ENCODE data around the gene SND1. TPM values are rescaled to one million over a fixed set of nuclear protein-coding genes. Genes with fewer than 3 reads are reported as not detected.

Gene SND1
- total RNA-seq, 2 experiments from 2014 or later, result 158 to 166 TPM

- H3K4me3 Mint-ChIP-seq, result no peak overlapping the region
- peaks cover 5% of the 10 kb centered on the region for H3K4me1 Mint-ChIP-seq
- H3K36me3 Mint-ChIP-seq, result no peaks in the 10 kb centered on the region
- CTCF ChIA-PET, result interaction anchor here (2.5 kb wide), 1 partner anchor 13 kb away, joined by 8 read pairs; no protein-coding TSS in a partner anchor
- ATAC-seq, result no peak
- peaks cover 9% of the 10 kb centered on the region for H3K27me3 Mint-ChIP-seq
- DNase-seq, result no peak
- no peaks in the 10 kb centered on the region for H3K9me3 Mint-ChIP-seq (ENCODE audit: low read depth)
- H3K27ac Mint-ChIP-seq, result no peak overlapping the region
Measured at GRCh38 chr7:128122576-128123290, 470.7 kb downstream of the SND1 start.

GRCh38 chr7:128123291-128124037, 471.5 kb downstream of the SND1 start:
- CTCF ChIA-PET, result interaction anchor here (0.8 to 2.5 kb wide), 2 partner anchors 12 to 85 kb away, joined by 4 to 8 read pairs; no protein-coding TSS in a partner anchor
- Mint-ChIP-seq H3K9me3 (ENCODE audit: low read depth) (no peaks in the 10 kb centered on the region), H3K27ac (no peak overlapping the region), H3K4me1 (peaks cover 5% of the 10 kb centered on the region), H3K27me3 (peaks cover 13% of the 10 kb centered on the region), H3K4me3 (no peak overlapping the region), H3K36me3 (no peaks in the 10 kb centered on the region)
- no peak for DNase-seq
- no peak for ATAC-seq

GRCh38 chr7:128124786-128125185, 472.8 kb downstream of the SND1 start:
- Mint-ChIP-seq H3K4me3 (no peak overlapping the region), H3K4me1 (peaks cover 5% of the 10 kb centered on the region), H3K27ac (no peak overlapping the region), H3K27me3 (peaks cover 15% of the 10 kb centered on the region), H3K36me3 (no peaks in the 10 kb centered on the region), H3K9me3 (ENCODE audit: low read depth) (no peaks in the 10 kb centered on the region)
- no peak for DNase-seq
- peak; percentile 60 for ATAC-seq
- CTCF ChIA-PET, result interaction anchor here (1.0 to 1.3 kb wide), 2 partner anchors 11 to 85 kb away, joined by 3 to 4 read pairs; no protein-coding TSS in a partner anchor

GRCh38 chr7:128125816-128126215, 473.8 kb downstream of the SND1 start:
- CTCF ChIA-PET, result interaction anchor here (0.8 to 1.3 kb wide), 3 partner anchors 9 to 226 kb away, joined by 3 read pairs; no protein-coding TSS in a partner anchor
- Mint-ChIP-seq H3K27me3 (peaks cover 15% of the 10 kb centered on the region), H3K27ac (no peak overlapping the region), H3K36me3 (no peaks in the 10 kb centered on the region), H3K4me3 (no peak overlapping the region), H3K9me3 (ENCODE audit: low read depth) (no peaks in the 10 kb centered on the region), H3K4me1 (peaks cover 5% of the 10 kb centered on the region)
- ATAC-seq (no peak), DNase-seq (no peak)

- no peak overlapping the region for H3K27ac Mint-ChIP-seq
- peaks cover 5% of the 10 kb centered on the region for H3K4me1 Mint-ChIP-seq
- DNase-seq, result no peak
- ATAC-seq, result no peak
- no peak overlapping the region for H3K4me3 Mint-ChIP-seq
- H3K27me3 Mint-ChIP-seq, result peaks cover 15% of the 10 kb centered on the region
- H3K9me3 Mint-ChIP-seq (ENCODE audit: low read depth), result no peaks in the 10 kb centered on the region
- CTCF ChIA-PET, result interaction anchor here (1.1 to 1.5 kb wide), 3 partner anchors 7 to 81 kb away, joined by 3 to 8 read pairs (median 6); no protein-coding TSS in a partner anchor
- H3K36me3 Mint-ChIP-seq, result no peaks in the 10 kb centered on the region
Measured at GRCh38 chr7:128128401-128128800, 476.4 kb downstream of the SND1 start.

- H3K9me3 Mint-ChIP-seq (ENCODE audit: low read depth), result no peaks in the 10 kb centered on the region
- H3K4me3 Mint-ChIP-seq, result no peak overlapping the region
- ATAC-seq (no peak), DNase-seq (no peak)
- peaks cover 5% of the 10 kb centered on the region for H3K4me1 Mint-ChIP-seq
- no peaks in the 10 kb centered on the region for H3K36me3 Mint-ChIP-seq
- CTCF ChIA-PET, result interaction anchor here (1.1 kb wide), 1 partner anchor 27 kb away, joined by 3 read pairs; no protein-coding TSS in a partner anchor
- peaks cover 23% of the 10 kb centered on the region for H3K27me3 Mint-ChIP-seq
- H3K27ac Mint-ChIP-seq, result no peak overlapping the region
Measured at GRCh38 chr7:128129224-128129864, 477.4 kb downstream of the SND1 start.

- Mint-ChIP-seq H3K9me3 (ENCODE audit: low read depth) (no peaks in the 10 kb centered on the region), H3K36me3 (no peaks in the 10 kb centered on the region), H3K27me3 (peaks cover 26% of the 10 kb centered on the region), H3K27ac (no peak overlapping the region), H3K4me1 (peaks cover 10% of the 10 kb centered on the region), H3K4me3 (no peak overlapping the region)
- DNase-seq (no peak), ATAC-seq (no peak)
- CTCF ChIA-PET, result interaction anchor here (1.3 kb wide), 1 partner anchor 78 kb away, joined by 7 read pairs; no protein-coding TSS in a partner anchor
Measured at GRCh38 chr7:128131115-128131514, 479.1 kb downstream of the SND1 start.

- Mint-ChIP-seq H3K27me3 (peaks cover 31% of the 10 kb centered on the region), H3K27ac (no peak overlapping the region), H3K36me3 (no peaks in the 10 kb centered on the region), H3K9me3 (ENCODE audit: low read depth) (no peaks in the 10 kb centered on the region), H3K4me3 (no peak overlapping the region), H3K4me1 (peaks cover 15% of the 10 kb centered on the region)
- DNase-seq, result no peak
- CTCF ChIA-PET, result no interaction called here
- ATAC-seq, result no peak
Measured at GRCh38 chr7:128131731-128132130, 479.7 kb downstream of the SND1 start.

GRCh38 chr7:128132426-128133069, 480.6 kb downstream of the SND1 start:
- H3K4me1 Mint-ChIP-seq, result peaks cover 15% of the 10 kb centered on the region
- no peak overlapping the region for H3K27ac Mint-ChIP-seq
- CTCF ChIA-PET, result no interaction called here
- ATAC-seq, result no peak
- no peak overlapping the region for H3K4me3 Mint-ChIP-seq
- no peak for DNase-seq
- no peaks in the 10 kb centered on the region for H3K9me3 Mint-ChIP-seq (ENCODE audit: low read depth)
- H3K27me3 Mint-ChIP-seq, result peaks cover 38% of the 10 kb centered on the region
- no peaks in the 10 kb centered on the region for H3K36me3 Mint-ChIP-seq

GRCh38 chr7:128135159-128135514, 483.1 kb downstream of the SND1 start:
- Mint-ChIP-seq H3K9me3 (ENCODE audit: low read depth) (no peaks in the 10 kb centered on the region), H3K4me3 (peak overlapping the region; percentile 14), H3K36me3 (no peaks in the 10 kb centered on the region), H3K4me1 (peaks cover 15% of the 10 kb centered on the region), H3K27me3 (peaks cover 47% of the 10 kb centered on the region), H3K27ac (no peak overlapping the region)
- DNase-seq, result no peak
- CTCF ChIA-PET, result interaction anchor here (0.8 to 5.5 kb wide), 42 partner anchors 8 to 461 kb away, joined by 3 to 136 read pairs (median 4); no protein-coding TSS in a partner anchor
- ATAC-seq, result no peak

GRCh38 chr7:128135515-128136214, 483.7 kb downstream of the SND1 start:
- peak; percentile 63 for DNase-seq
- no peaks in the 10 kb centered on the region for H3K36me3 Mint-ChIP-seq
- H3K27ac Mint-ChIP-seq, result no peak overlapping the region
- peaks cover 48% of the 10 kb centered on the region for H3K27me3 Mint-ChIP-seq
- no peaks in the 10 kb centered on the region for H3K9me3 Mint-ChIP-seq (ENCODE audit: low read depth)
- CTCF ChIA-PET, result interaction anchor here (0.7 to 5.5 kb wide), 48 partner anchors 8 to 670 kb away, joined by 3 to 136 read pairs (median 4); no protein-coding TSS in a partner anchor
- peak overlapping the region; percentile 61 for H3K4me3 Mint-ChIP-seq
- H3K4me1 Mint-ChIP-seq, result peaks cover 15% of the 10 kb centered on the region
- ATAC-seq, result peak; percentile 94

- ATAC-seq, result no peak
- peaks cover 54% of the 10 kb centered on the region for H3K27me3 Mint-ChIP-seq
Measured at GRCh38 chr7:128136215-128136597, 484.2 kb downstream of the SND1 start.

More at GRCh38 chr7:128136215-128136597, 484.2 kb downstream of the SND1 start:
- peaks cover 15% of the 10 kb centered on the region for H3K4me1 Mint-ChIP-seq
- no peaks in the 10 kb centered on the region for H3K9me3 Mint-ChIP-seq (ENCODE audit: low read depth)
- peak overlapping the region; percentile 61 for H3K4me3 Mint-ChIP-seq
- CTCF ChIA-PET, result interaction anchor here (0.7 to 5.5 kb wide), 37 partner anchors 9 to 670 kb away, joined by 3 to 136 read pairs (median 5); no protein-coding TSS in a partner anchor
- no peaks in the 10 kb centered on the region for H3K36me3 Mint-ChIP-seq
- no peak overlapping the region for H3K27ac Mint-ChIP-seq
- DNase-seq, result no peak

Measured in activated CD8-positive, alpha-beta memory T cell treated with anti-CD3 and anti-CD28 coated beads, Interleukin-2, amount 10 ng/mL, durations not matched to agents 7 days and 5 days (primary cell).